Cardiac septum (tissue), 1 donor: ENCODE measurements around the gene OTUD3. TPM values are rescaled to one million over a fixed set of nuclear protein-coding genes. Genes with fewer than 3 reads are reported as not detected.
"Not testable (repeated sequence)": the region's sequence is repeated elsewhere in the genome, so short reads cannot be mapped to it uniquely, and the experiment has no call there.

Source experiments
- DNase-seq: peaks from one replicate; pipeline ENCODE4 v3.0.0-alpha.2; 2020; ENCODE audit warnings: low spot score
- intact Hi-C: fragments of 100-400 bp; cut with DNase I; formaldehyde crosslinking; loops from one replicate; pipeline ENCODE4 v1.14.0; 2022
- total RNA-seq: library from RNA; stranded (reverse); fragmentation: NEBNext Ultra II Directional; extraction: Animal tissue kit (Norgen Biotek cat#: 25700); gene quantifications from one replicate; pipeline ENCODE4 v1.2.1, GENCODE V29; 2021
- donor health status: DM: no; HTN: no; CAD: no.

OTUD3 gene
- total RNA-seq, 1 donor from 2014 or later: 4.7 TPM

GRCh38 chr1:19903621-19904020, 21.4 kb downstream of the OTUD3 start:
- DNase-seq: no peak
- intact Hi-C loops: no loop called here

GRCh38 chr1:19907456-19907855, 25.3 kb downstream of the OTUD3 start:
- intact Hi-C loops: no loop called here
- DNase-seq: no peak

GRCh38 chr1:19909392-19909791, 27.2 kb downstream of the OTUD3 start:
- DNase-seq: no peak
- intact Hi-C loops: no loop called here

- intact Hi-C loops: no loop called here
Measured at GRCh38 chr1:19909971-19910370, 27.8 kb downstream of the OTUD3 start.

GRCh38 chr1:19910650-19911049, 28.5 kb downstream of the OTUD3 start:
- DNase-seq: no peak
- intact Hi-C loops: no loop called here

More at GRCh38 chr1:19909971-19910370, 27.8 kb downstream of the OTUD3 start:
- DNase-seq: no peak

- DNase-seq: no peak
- intact Hi-C loops: loop anchor here (1.0 to 5.0 kb wide), 3 partner anchors 234 to 575 kb away; no protein-coding TSS in a partner anchor
Measured at GRCh38 chr1:19918057-19918456, 35.9 kb downstream of the OTUD3 start.

- intact Hi-C loops: no loop called here
- no peak for DNase-seq
Measured at GRCh38 chr1:19920132-19920710, 38.0 kb downstream of the OTUD3 start.

- intact Hi-C loops: no loop called here
- no peak for DNase-seq
Measured at GRCh38 chr1:19921310-19921709, 39.1 kb downstream of the OTUD3 start.

GRCh38 chr1:19922015-19922688, 40.0 kb downstream of the OTUD3 start:
- intact Hi-C loops: no loop called here
- no peak for DNase-seq

GRCh38 chr1:19923137-19923952, 41.1 kb downstream of the OTUD3 start, which contains the start of gene PLA2G2E:
Gene PLA2G2E, minus strand, starts transcription at chr1:19923617. Its CDS starts 58 bp downstream, at chr1:19923559.
- DNase-seq: no peak
- intact Hi-C loops: no loop called here

- no peak for DNase-seq
- intact Hi-C loops: no loop called here
Measured at GRCh38 chr1:19923953-19924346, 41.8 kb downstream of the OTUD3 start.

- DNase-seq: no peak
- intact Hi-C loops: no loop called here
Measured at GRCh38 chr1:19925342-19926070, 43.3 kb downstream of the OTUD3 start.

- intact Hi-C loops: no loop called here
- DNase-seq: no peak
Measured at GRCh38 chr1:19926296-19927129, 44.3 kb downstream of the OTUD3 start.

- intact Hi-C loops, DNase-seq: not testable (repeated sequence)
Measured at GRCh38 chr1:19927130-19927421, 44.9 kb downstream of the OTUD3 start.

- DNase-seq: no peak
- intact Hi-C loops: no loop called here
Measured at GRCh38 chr1:19932866-19933265, 50.7 kb downstream of the OTUD3 start.

GRCh38 chr1:19934336-19934735, 52.1 kb downstream of the OTUD3 start:
- DNase-seq: no peak
- intact Hi-C loops: no loop called here

GRCh38 chr1:19936061-19936750, 54.0 kb downstream of the OTUD3 start:
- no peak for DNase-seq
- intact Hi-C loops: no loop called here

GRCh38 chr1:19938472-19938871, 56.3 kb downstream of the OTUD3 start:
- no peak for DNase-seq
- intact Hi-C loops: no loop called here
